ENCODE data around the gene PACSIN2. TPM values are rescaled to one million over a fixed set of nuclear protein-coding genes. Genes with fewer than 3 reads are reported as not detected.

PACSIN2 gene
- total RNA-seq, 1 experiment from 2014 or later = 60.2 TPM

GRCh38 chr22:42834177-42834949, 180.6 kb downstream of the PACSIN2 start:
- intact Hi-C loops (cut with micrococcal nuclease; ENCODE audit: unreplicated experiment) (no loop called here), in situ Hi-C loops (cut with HindIII; ENCODE audit: low pct_unique_long_range_greater_than_20kb, low sequenced_read_pairs) (no loop called here)
- CTCF ChIA-PET = no interaction called here
- Histone ChIP-seq H3K27me3 (ENCODE audit: control insufficient read depth, insufficient read depth, low read length) (no peaks in the 10 kb centered on the region), H3K9me3 (ENCODE audit: control insufficient read depth, insufficient read depth, low read depth, low read length) (no peaks in the 10 kb centered on the region), H3K4me1 (ENCODE audit: control insufficient read depth, insufficient read depth, low read length) (no peaks in the 10 kb centered on the region), H3K36me3 (ENCODE audit: control insufficient read depth, insufficient read depth, low read length) (peaks cover 5% of the 10 kb centered on the region), H3K27ac (ENCODE audit: low read length) (no peak overlapping the region), H3K4me3 (ENCODE audit: low read depth in 2 of 2, low read length in 2 of 2) (no peak overlapping the region)
- DNase-seq (ENCODE audit: low read depth, low spot score) (no peak), ATAC-seq (no peak)
- no peak for TF ChIP-seq SIN3A (IDR thresholded peaks at IDR 0.05; ENCODE audit: borderline replicate concordance, insufficient read depth, low read depth, low read length)
- TF ChIP-seq CTCF (IDR thresholded peaks at IDR 0.05) = no peak
- no peak for TF ChIP-seq REST (IDR thresholded peaks at IDR 0.05; ENCODE audit: insufficient read depth in 1 of 2, low read depth in 2 of 2, low read length in 1 of 2)
- no peak for TF ChIP-seq TCF7L2 (IDR thresholded peaks at IDR 0.05; ENCODE audit: low read depth, low read length)
- no peak for TF ChIP-seq POLR2AphosphoS5 (IDR thresholded peaks at IDR 0.05; ENCODE audit: low read depth, low read length)
- BruUV-seq (replicated peaks) = no TSS peak
- POLR2A ChIA-PET = no interaction called here

GRCh38 chr22:42833104-42833503, 181.8 kb downstream of the PACSIN2 start:
- CTCF ChIA-PET = no interaction called here
- BruUV-seq (replicated peaks) = no TSS peak

More at GRCh38 chr22:42833104-42833503, 181.8 kb downstream of the PACSIN2 start:
- no peak overlapping the region for H3K4me3 ChIP-seq (ENCODE audit: low read depth in 2 of 2, low read length in 2 of 2)
- POLR2A ChIA-PET = no interaction called here
- intact Hi-C loops (cut with micrococcal nuclease; ENCODE audit: unreplicated experiment) (no loop called here), in situ Hi-C loops (cut with HindIII; ENCODE audit: low pct_unique_long_range_greater_than_20kb, low sequenced_read_pairs) (no loop called here)
- H3K9me3 ChIP-seq (ENCODE audit: control insufficient read depth, insufficient read depth, low read depth, low read length) = no peaks in the 10 kb centered on the region
- no peak for TF ChIP-seq CTCF (IDR thresholded peaks at IDR 0.05)
- TF ChIP-seq TCF7L2 (IDR thresholded peaks at IDR 0.05; ENCODE audit: low read depth, low read length) = no peak
- TF ChIP-seq REST (IDR thresholded peaks at IDR 0.05; ENCODE audit: insufficient read depth in 1 of 2, low read depth in 2 of 2, low read length in 1 of 2) = no peak
- no peak for TF ChIP-seq SIN3A (IDR thresholded peaks at IDR 0.05; ENCODE audit: borderline replicate concordance, insufficient read depth, low read depth, low read length)
- no peak for TF ChIP-seq POLR2AphosphoS5 (IDR thresholded peaks at IDR 0.05; ENCODE audit: low read depth, low read length)
- DNase-seq (ENCODE audit: low read depth, low spot score) (no peak), ATAC-seq (no peak)
- no peak overlapping the region for H3K27ac ChIP-seq (ENCODE audit: low read length)
- peaks cover 5% of the 10 kb centered on the region for H3K36me3 ChIP-seq (ENCODE audit: control insufficient read depth, insufficient read depth, low read length)
- H3K4me1 ChIP-seq (ENCODE audit: control insufficient read depth, insufficient read depth, low read length) = no peaks in the 10 kb centered on the region
- H3K27me3 ChIP-seq (ENCODE audit: control insufficient read depth, insufficient read depth, low read length) = no peaks in the 10 kb centered on the region
